Measurements from ENCODE around the gene MEIOC.

GRCh38 chr17:44636562-44636961, 19.7 kb upstream of the MEIOC start:
- TF ChIP-seq CTCF (IDR thresholded peaks at IDR 0.05) (peak; percentile 31 to 51 (median 46)), POLR2AphosphoS5 (IDR thresholded peaks at IDR 0.05) (no peak), POLR2A (IDR thresholded peaks at IDR 0.05; ENCODE audit: low read depth) (no peak), EP300 (IDR thresholded peaks at IDR 0.05) (no peak)

All from esophagus muscularis mucosa (tissue), 4 donors.